ENCODE measurements around the gene STK11. TPM values are rescaled to one million over a fixed set of nuclear protein-coding genes. Genes with fewer than 3 reads are reported as not detected.

STK11 gene
- total RNA-seq, 1 donor from 2014 or later, result 64.9 TPM

GRCh38 chr19:1274081-1274851 lies 68.7 kb downstream of the STK11 start:
- no peak for DNase-seq

- no peak for DNase-seq
Observed at GRCh38 chr19:1274852-1275259, 69.3 kb downstream of the STK11 start.

- DNase-seq, result peak; percentile 98
Observed at GRCh38 chr19:1275260-1275975, 69.8 kb downstream of the STK11 start, which contains the start of gene FAM174C. Gene FAM174C, plus strand, starts transcription at chr19:1275530. Its CDS starts 20 bp downstream, at chr19:1275550.

GRCh38 chr19:1275976-1276627 lies 70.5 kb downstream of the STK11 start:
- no peak for DNase-seq

- no peak for DNase-seq
Observed at GRCh38 chr19:1276628-1277022, 71.0 kb downstream of the STK11 start.

- no peak for DNase-seq
Observed at GRCh38 chr19:1277061-1277460, 71.5 kb downstream of the STK11 start.

Other genes with a start within 250 kb of the STK11 start
- gene WDR18, start 221.4 kb upstream of the STK11 start, total RNA-seq, result 44.0 TPM
- not detected for gene GRIN3B, start 205.4 kb upstream of the STK11 start, total RNA-seq
- 72.1 TPM for gene TMEM259, start 184.7 kb upstream of the STK11 start, total RNA-seq
- not detected for gene RNU6-2, start 184.3 kb upstream of the STK11 start, total RNA-seq
- gene CNN2, start 179.2 kb upstream of the STK11 start, total RNA-seq, result 42.3 TPM
- gene ABCA7, start 165.7 kb upstream of the STK11 start, total RNA-seq, result 22.1 TPM
- 16.8 TPM for gene ARHGAP45, start 138.6 kb upstream of the STK11 start, total RNA-seq
- 73.4 TPM for gene POLR2E, start 110.4 kb upstream of the STK11 start, total RNA-seq
- gene GPX4, start 101.8 kb upstream of the STK11 start, total RNA-seq, result 115 TPM
- gene SBNO2, start 31.5 kb upstream of the STK11 start, total RNA-seq, result 20.9 TPM
- gene CBARP, start 32.2 kb downstream of the STK11 start, total RNA-seq, result 1.1 TPM
- 67.2 TPM for gene ATP5F1D, start 36.0 kb downstream of the STK11 start, total RNA-seq
- gene MIDN, start 42.8 kb downstream of the STK11 start, total RNA-seq, result 26.7 TPM
- gene CIRBP, start 63.6 kb downstream of the STK11 start, total RNA-seq, result 434 TPM
- gene FAM174C, start 69.8 kb downstream of the STK11 start, total RNA-seq, result 3.9 TPM
- gene EFNA2, start 80.1 kb downstream of the STK11 start, total RNA-seq, result not detected
- 90.7 TPM for gene NDUFS7, start 178.1 kb downstream of the STK11 start, total RNA-seq
- 102 TPM for gene GAMT, start 195.8 kb downstream of the STK11 start, total RNA-seq
- gene DAZAP1, start 201.8 kb downstream of the STK11 start, total RNA-seq, result 55.9 TPM
- gene RPS15, start 232.6 kb downstream of the STK11 start, total RNA-seq, result 585 TPM
- gene APC2, start 244.3 kb downstream of the STK11 start, total RNA-seq, result 1.5 TPM